Activated effector memory CD4-positive, alpha-beta T cell treated with anti-CD3 and anti-CD28 coated beads, Interleukin-2, amount 50 U/mL, for 16 hours (primary cell): ENCODE data around the gene STAM.
A peak's percentile ranks its signal among the peaks of the same experiment; 100 is the strongest.

ENCODE experiments used
- DNase-seq: peaks from one replicate; pipeline ENCODE4 v3.0.0-alpha.2; 2020

The STAM gene

GRCh38 chr10:17733620-17734019 is 89.7 kb downstream of the STAM start:
- no peak for DNase-seq

- no peak for DNase-seq
Observed at GRCh38 chr10:17734432-17735080, 90.6 kb downstream of the STAM start.

- no peak for DNase-seq
Observed at GRCh38 chr10:17735166-17735941, 91.4 kb downstream of the STAM start.

DNA sequence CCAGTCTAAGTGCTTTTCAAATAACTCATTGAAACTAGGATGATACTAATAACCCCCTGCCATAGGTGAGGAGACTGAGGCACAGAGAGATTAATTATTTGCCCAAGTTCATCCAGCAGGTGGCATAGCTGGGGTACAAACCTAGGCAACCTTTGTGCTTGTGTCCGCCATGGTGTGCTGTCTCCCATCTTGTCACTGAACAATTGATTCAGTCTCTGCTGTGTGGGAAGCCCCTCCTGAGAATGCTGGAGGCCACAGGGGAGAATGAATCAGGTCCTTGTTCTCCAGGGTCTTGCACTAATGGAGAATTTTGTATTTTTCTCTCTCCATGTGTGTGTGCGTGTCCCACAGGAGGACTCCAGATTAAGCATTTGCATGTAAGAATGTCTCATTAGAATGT is 92.3 kb downstream of the STAM start:
- DNase-seq = no peak

DNA sequence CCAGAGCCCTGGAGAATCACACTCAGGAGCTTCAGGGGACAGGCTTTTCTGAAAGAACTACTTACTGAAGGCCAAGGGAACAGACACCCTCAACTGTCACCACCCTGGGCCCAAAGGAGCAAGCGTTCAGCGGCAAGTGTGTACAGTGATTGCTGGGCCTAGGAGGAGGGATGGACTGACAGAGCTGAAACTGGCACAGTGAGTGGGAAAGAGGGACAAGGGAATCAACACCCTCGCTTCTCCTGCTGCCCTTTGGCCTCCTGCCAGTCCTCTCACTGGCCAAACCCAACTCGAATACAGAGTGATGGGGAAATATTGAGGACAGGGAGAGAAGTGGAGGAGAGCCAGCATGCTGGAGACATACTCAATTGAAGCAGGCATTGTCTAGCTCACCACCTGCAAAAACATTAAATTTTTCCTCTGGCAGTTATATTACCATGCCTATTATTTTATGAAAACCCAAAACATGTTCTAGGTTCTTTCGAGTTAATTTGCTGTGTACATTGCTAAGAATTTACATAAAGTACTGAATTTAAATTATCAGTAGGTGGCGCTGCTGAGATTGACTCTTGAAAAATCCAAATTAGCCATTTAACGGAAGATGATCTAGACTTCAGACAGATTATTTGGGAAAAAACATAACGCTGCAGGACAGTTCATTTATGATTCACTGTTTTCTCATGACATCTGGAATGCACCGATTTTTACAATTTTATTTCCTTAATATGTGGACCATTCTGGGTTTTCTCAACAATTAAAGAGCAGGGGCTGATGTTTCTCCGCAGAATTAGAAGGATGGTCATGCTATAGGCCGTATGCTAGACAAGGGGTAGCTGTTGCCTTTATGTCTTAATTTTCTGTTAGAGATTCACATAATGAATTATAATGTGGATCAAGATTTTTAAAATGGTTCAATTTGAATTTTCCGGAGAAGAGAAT is 93.3 kb downstream of the STAM start:
- no peak for DNase-seq

- DNase-seq = no peak
Observed at GRCh38 chr10:17740668-17741067, 96.7 kb downstream of the STAM start.

DNA sequence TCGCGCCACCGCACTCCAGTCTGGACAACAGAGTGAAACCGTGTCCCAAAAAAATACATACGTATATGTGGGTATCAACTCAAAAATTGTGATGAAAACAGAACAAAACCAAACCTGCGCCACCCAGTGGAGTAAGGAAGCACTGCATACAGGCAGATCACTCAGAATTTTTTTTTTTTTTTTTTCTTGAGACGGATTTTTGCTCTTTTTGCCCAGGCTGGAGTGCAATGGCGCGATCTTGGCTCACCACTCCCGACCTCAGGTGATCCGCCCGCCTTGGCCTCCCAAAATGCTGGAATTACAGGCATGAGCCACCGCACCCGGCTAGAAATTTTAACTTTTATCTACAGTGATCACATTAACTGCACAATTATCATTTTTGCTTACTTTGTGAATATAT is 99.0 kb downstream of the STAM start:
- DNase-seq = peak; percentile 89

- no peak for DNase-seq
Observed at GRCh38 chr10:17743437-17743836, 99.5 kb downstream of the STAM start.

DNA sequence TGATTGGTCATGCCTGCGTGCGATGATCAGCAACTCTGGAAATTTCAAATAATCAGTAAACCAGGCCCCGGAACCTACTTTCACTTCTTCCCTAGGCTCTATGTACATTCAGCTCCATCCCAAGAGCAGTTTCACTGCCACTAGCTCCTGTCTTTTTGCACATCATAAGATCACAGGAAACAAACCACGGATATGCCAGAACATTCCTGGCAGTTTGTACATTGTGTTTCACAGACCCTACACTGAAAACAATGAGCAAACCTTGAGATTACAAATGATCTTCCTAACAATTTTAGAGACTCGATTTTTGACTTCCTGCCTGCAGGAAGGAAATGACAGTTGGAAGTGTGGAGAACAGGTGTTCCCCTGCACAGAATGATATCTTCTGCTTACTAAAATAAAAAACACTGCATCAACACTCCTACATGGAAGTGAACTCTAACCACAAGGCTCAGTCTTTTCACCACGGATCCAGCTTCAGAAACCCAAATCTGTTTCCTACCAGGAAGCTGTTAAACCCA is 100.5 kb downstream of the STAM start:
- DNase-seq = no peak

- DNase-seq = no peak
Observed at GRCh38 chr10:17747883-17748550, 104.1 kb downstream of the STAM start.

DNA sequence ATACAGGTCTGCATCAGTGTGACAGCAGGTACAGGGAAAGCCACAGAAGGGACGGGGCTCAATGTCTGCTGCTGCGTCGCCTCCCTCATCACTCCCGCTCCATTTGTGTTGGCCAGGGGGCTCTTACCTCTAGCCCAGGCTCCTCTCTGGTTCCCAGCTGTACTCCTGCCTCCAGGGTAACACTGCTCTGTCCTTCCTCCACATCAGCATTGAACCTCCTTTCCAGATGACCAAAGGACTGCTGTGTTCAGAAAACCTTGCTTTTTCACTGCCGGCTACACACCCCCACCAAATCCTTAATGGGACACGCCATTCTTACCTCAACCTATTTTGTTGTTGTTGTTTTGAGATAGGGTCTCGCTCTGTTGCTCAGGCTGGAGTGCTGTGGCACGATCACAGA is 105.9 kb downstream of the STAM start:
- no peak for DNase-seq

GRCh38 chr10:17751781-17752445 is 108.0 kb downstream of the STAM start, which contains the start of gene TMEM236:
TSS of gene TMEM236 (plus strand) at chr10:17752201. CDS start at chr10:17752296, 95 bp downstream.
- DNase-seq = no peak

GRCh38 chr10:17756557-17757217 is 112.7 kb downstream of the STAM start:
- no peak for DNase-seq

- no peak for DNase-seq
Observed at GRCh38 chr10:17758200-17758599, 114.2 kb downstream of the STAM start.

DNA sequence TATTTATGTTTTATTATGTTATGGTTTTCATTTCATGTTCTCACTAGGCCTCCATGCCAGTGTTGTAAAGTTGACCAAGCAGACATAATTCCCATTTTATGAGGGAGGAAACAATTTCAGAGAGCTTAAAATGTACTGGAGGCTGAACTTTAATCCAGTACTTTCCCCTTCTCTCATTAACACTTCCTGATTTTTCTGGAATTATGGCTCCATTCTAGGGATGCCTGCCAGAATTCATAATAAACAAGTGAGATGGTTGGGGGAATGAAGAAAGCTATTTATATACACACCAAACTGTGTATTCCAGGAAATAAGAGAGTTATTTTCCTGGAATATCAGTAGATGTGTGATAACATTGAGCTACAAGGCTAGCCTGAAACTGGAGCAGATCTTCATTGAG is 114.9 kb downstream of the STAM start:
- DNase-seq = no peak

- DNase-seq = no peak
Observed at GRCh38 chr10:17764142-17764541, 120.2 kb downstream of the STAM start.

GRCh38 chr10:17765602-17766001 is 121.7 kb downstream of the STAM start:
- no peak for DNase-seq
